Fibroblast of lung (primary cell): ENCODE results near the gene TNK2.

ENCODE experiments used
- EZH2 ChIP-seq: IDR thresholded peaks from 2 replicates; pipeline ENCODE4 v1.5.1; 2012; ENCODE audit warnings: low read length, control low read depth, mild to moderate bottlenecking; ENCODE audit errors: missing control alignments
- TF ChIP-seq, protein P1 (sequence below), 2 donors: IDR thresholded peaks in 1 of 2; conservative IDR thresholded peaks in 1 of 2; 1 replicate in 1 of 2; 2 replicates in 1 of 2; pipeline ENCODE4 v1.5.1; 2011 to 2012; ENCODE audit warnings: low read length in 2 of 2, control low read depth in 1 of 2, inconsistent platforms in 1 of 2, low read depth in 1 of 2, mild to moderate bottlenecking in 1 of 2

- TF ChIP-seq, protein P1, sequence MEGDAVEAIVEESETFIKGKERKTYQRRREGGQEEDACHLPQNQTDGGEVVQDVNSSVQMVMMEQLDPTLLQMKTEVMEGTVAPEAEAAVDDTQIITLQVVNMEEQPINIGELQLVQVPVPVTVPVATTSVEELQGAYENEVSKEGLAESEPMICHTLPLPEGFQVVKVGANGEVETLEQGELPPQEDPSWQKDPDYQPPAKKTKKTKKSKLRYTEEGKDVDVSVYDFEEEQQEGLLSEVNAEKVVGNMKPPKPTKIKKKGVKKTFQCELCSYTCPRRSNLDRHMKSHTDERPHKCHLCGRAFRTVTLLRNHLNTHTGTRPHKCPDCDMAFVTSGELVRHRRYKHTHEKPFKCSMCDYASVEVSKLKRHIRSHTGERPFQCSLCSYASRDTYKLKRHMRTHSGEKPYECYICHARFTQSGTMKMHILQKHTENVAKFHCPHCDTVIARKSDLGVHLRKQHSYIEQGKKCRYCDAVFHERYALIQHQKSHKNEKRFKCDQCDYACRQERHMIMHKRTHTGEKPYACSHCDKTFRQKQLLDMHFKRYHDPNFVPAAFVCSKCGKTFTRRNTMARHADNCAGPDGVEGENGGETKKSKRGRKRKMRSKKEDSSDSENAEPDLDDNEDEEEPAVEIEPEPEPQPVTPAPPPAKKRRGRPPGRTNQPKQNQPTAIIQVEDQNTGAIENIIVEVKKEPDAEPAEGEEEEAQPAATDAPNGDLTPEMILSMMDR (conservative IDR thresholded peaks at IDR 0.05 in 1 of 2, IDR thresholded peaks at IDR 0.05 in 1 of 2; ENCODE audit: low read depth in 1 of 2, low read length in 2 of 2) = no peak
- no peak for TF ChIP-seq EZH2
Measured at GRCh38 chr3:195916291-195916690, 7.9 kb upstream of the TNK2 start.
